Brain microvascular endothelial cell (primary cell): ENCODE data around the gene TTC33.
"Not testable (repeated sequence)": the region's sequence is repeated elsewhere in the genome, so short reads cannot be mapped to it uniquely, and the experiment has no call there.

Experiments
- DNase-seq: peaks from one replicate; pipeline ENCODE4 v3.0.0-alpha.2; 2020
- H3K27ac ChIP-seq: fragments of 250-450 bp; sonication (Bioruptor Pico); 2 replicates; pipeline ENCODE4 v1.5.1; 2020; ENCODE audit warnings: mild to moderate bottlenecking, moderate library complexity
- H3K27me3 ChIP-seq: fragments of 250-450 bp; sonication (Bioruptor Pico); replicated peaks from 2 replicates; pipeline ENCODE4 v1.5.1; 2020; ENCODE audit warnings: mild to moderate bottlenecking
- H3K36me3 ChIP-seq: fragments of 250-450 bp; sonication (Bioruptor Pico); replicated peaks from 2 replicates; pipeline ENCODE4 v1.5.1; 2020; ENCODE audit warnings: mild to moderate bottlenecking
- H3K4me3 ChIP-seq: 2 replicates; pipeline ENCODE4 v1.5.1; 2011; ENCODE audit warnings: low read depth, mild to moderate bottlenecking, control low read depth, low read length, moderate library complexity
- CTCF ChIP-seq: IDR thresholded peaks from 2 replicates; pipeline ENCODE4 v1.5.1; 2011; ENCODE audit warnings: low read depth, mild to moderate bottlenecking, moderate library complexity, low read length, control low read depth, inconsistent platforms; ENCODE audit errors: missing control alignments
- in situ Hi-C: cut with HindIII; loops from 2 replicates; pipeline ENCODE4 v1.10.0; 2017; ENCODE audit warnings: low sequenced_read_pairs, low pct_ligation_motif_present

The TTC33 gene

GRCh38 chr5:40646266-40646665 is 109.5 kb downstream of the TTC33 start:
- no peak for TF ChIP-seq CTCF
- no peak for DNase-seq
- H3K27ac ChIP-seq: no peak overlapping the region
- no peaks in the 10 kb centered on the region for H3K36me3 ChIP-seq
- H3K4me3 ChIP-seq: no peak overlapping the region
- in situ Hi-C loops: no loop called here
- no peaks in the 10 kb centered on the region for H3K27me3 ChIP-seq

- H3K4me3 ChIP-seq, H3K36me3 ChIP-seq, in situ Hi-C loops, DNase-seq, H3K27me3 ChIP-seq, H3K27ac ChIP-seq: not testable (repeated sequence)
Measured at GRCh38 chr5:40639531-40639930, 116.2 kb downstream of the TTC33 start.

- H3K27me3 ChIP-seq: no peaks in the 10 kb centered on the region
- H3K27ac ChIP-seq: no peak overlapping the region
- no peak for TF ChIP-seq CTCF
- no peak overlapping the region for H3K4me3 ChIP-seq
- no peaks in the 10 kb centered on the region for H3K36me3 ChIP-seq
- in situ Hi-C loops: no loop called here
- no peak for DNase-seq
Measured at GRCh38 chr5:40634593-40634992, 121.2 kb downstream of the TTC33 start.

- no peak for DNase-seq
- Histone ChIP-seq H3K4me3 (no peak overlapping the region), H3K36me3 (no peaks in the 10 kb centered on the region), H3K27me3 (no peaks in the 10 kb centered on the region), H3K27ac (no peak overlapping the region)
- in situ Hi-C loops: no loop called here
- TF ChIP-seq CTCF: no peak
Measured at GRCh38 chr5:40634154-40634553, 121.6 kb downstream of the TTC33 start.

GRCh38 chr5:40631236-40631635 is 124.5 kb downstream of the TTC33 start:
- H3K27me3 ChIP-seq: no peaks in the 10 kb centered on the region
- no peak overlapping the region for H3K4me3 ChIP-seq
- TF ChIP-seq CTCF: no peak
- no peak for DNase-seq
- H3K27ac ChIP-seq: no peak overlapping the region
- in situ Hi-C loops: no loop called here
- no peaks in the 10 kb centered on the region for H3K36me3 ChIP-seq

GRCh38 chr5:40630126-40630525 is 125.6 kb downstream of the TTC33 start:
- Histone ChIP-seq H3K36me3 (no peaks in the 10 kb centered on the region), H3K4me3 (no peak overlapping the region), H3K27ac (no peak overlapping the region), H3K27me3 (no peaks in the 10 kb centered on the region)
- TF ChIP-seq CTCF: no peak
- in situ Hi-C loops: no loop called here
- DNase-seq: no peak

GRCh38 chr5:40628407-40628806 is 127.4 kb downstream of the TTC33 start:
- no peak for TF ChIP-seq CTCF
- in situ Hi-C loops: no loop called here
- Histone ChIP-seq H3K27me3 (no peaks in the 10 kb centered on the region), H3K4me3 (no peak overlapping the region), H3K27ac (no peak overlapping the region), H3K36me3 (no peaks in the 10 kb centered on the region)
- no peak for DNase-seq
